Activated CD8-positive, alpha-beta memory T cell treated with anti-CD3 and anti-CD28 coated beads for 4 hours (primary cell): ENCODE data around the gene KIF5A.
"Not testable (repeated sequence)": the region's sequence is repeated elsewhere in the genome, so short reads cannot be mapped to it uniquely, and the experiment has no call there.

Source experiments
- DNase-seq, 2 donors: peaks; one replicate each; pipeline ENCODE4 v3.0.0-alpha.2; 2020; ENCODE audit warnings: low read depth in 2 of 2

KIF5A gene

GRCh38 chr12:57584050-57584449 lies 34.2 kb downstream of the KIF5A start:
- DNase-seq = no peak

- no peak for DNase-seq
Measured at GRCh38 chr12:57584690-57585089, 34.8 kb downstream of the KIF5A start.

- DNase-seq = no peak
Measured at GRCh38 chr12:57585156-57585555, 35.3 kb downstream of the KIF5A start.

GRCh38 chr12:57586128-57586527 lies 36.3 kb downstream of the KIF5A start:
- DNase-seq = no peak

- no peak for DNase-seq
Measured at GRCh38 chr12:57586832-57587429, 37.1 kb downstream of the KIF5A start.

- not testable (repeated sequence) for DNase-seq
Measured at GRCh38 chr12:57588951-57589610, 39.2 kb downstream of the KIF5A start.

GRCh38 chr12:57590479-57590863 lies 40.6 kb downstream of the KIF5A start:
- DNase-seq = no peak

GRCh38 chr12:57590864-57591781 lies 41.3 kb downstream of the KIF5A start, which contains the start of gene PIP4K2C:
PIP4K2C (plus strand) TSS chr12:57591192; CDS start chr12:57591290, 98 bp downstream.
- peak; percentile 41 to 52 for DNase-seq

- DNase-seq = no peak
Measured at GRCh38 chr12:57591782-57592325, 42.0 kb downstream of the KIF5A start.

GRCh38 chr12:57592551-57593165 lies 42.8 kb downstream of the KIF5A start:
- no peak for DNase-seq

- DNase-seq = no peak
Measured at GRCh38 chr12:57593187-57593586, 43.3 kb downstream of the KIF5A start.

- DNase-seq = no peak
Measured at GRCh38 chr12:57600395-57600794, 50.6 kb downstream of the KIF5A start.

GRCh38 chr12:57602544-57602943 lies 52.7 kb downstream of the KIF5A start:
- no peak for DNase-seq

GRCh38 chr12:57603324-57603723 lies 53.5 kb downstream of the KIF5A start:
- no peak for DNase-seq

GRCh38 chr12:57603815-57604453 lies 54.1 kb downstream of the KIF5A start:
- no peak for DNase-seq

GRCh38 chr12:57604454-57604991 lies 54.7 kb downstream of the KIF5A start, which contains the start of gene DTX3:
DTX3 (plus strand) TSS chr12:57604824; CDS start chr12:57606518, 1,694 bp downstream.
- DNase-seq = no peak

- no peak for DNase-seq
Measured at GRCh38 chr12:57604992-57605810, 55.4 kb downstream of the KIF5A start.

- DNase-seq = no peak
Measured at GRCh38 chr12:57605811-57606311, 56.0 kb downstream of the KIF5A start.

- no peak for DNase-seq
Measured at GRCh38 chr12:57606399-57606798, 56.6 kb downstream of the KIF5A start.

GRCh38 chr12:57606821-57607220 lies 57.0 kb downstream of the KIF5A start:
- no peak for DNase-seq
